Activated naive CD8-positive, alpha-beta T cell treated with anti-CD3 and anti-CD28 coated beads for 36 hours (primary cell): Measurements from ENCODE around the gene MTM1. TPM values are rescaled to one million over a fixed set of nuclear protein-coding genes. Genes with fewer than 3 reads are reported as not detected.

ENCODE experiments used
- DNase-seq: peaks from one replicate; pipeline ENCODE4 v3.0.0; 2021
- H3K27ac Mint-ChIP-seq: one replicate; pipeline ENCODE4 v1.8.0; 2022; ENCODE audit warnings: mild to moderate bottlenecking, moderate library complexity, mixed read lengths
- H3K27me3 Mint-ChIP-seq: one replicate; pipeline ENCODE4 v1.8.0; 2022; ENCODE audit warnings: mild to moderate bottlenecking, mixed read lengths
- H3K36me3 Mint-ChIP-seq: one replicate; pipeline ENCODE4 v1.8.0; 2021; ENCODE audit warnings: mild to moderate bottlenecking, mixed read lengths
- H3K4me1 Mint-ChIP-seq: one replicate; pipeline ENCODE4 v1.8.0; 2021; ENCODE audit warnings: mixed read lengths
- H3K4me3 Mint-ChIP-seq: one replicate; pipeline ENCODE4 v1.8.0; 2022; ENCODE audit warnings: mild to moderate bottlenecking, moderate library complexity, mixed read lengths
- H3K9me3 Mint-ChIP-seq: one replicate; pipeline ENCODE4 v1.8.0; 2022; ENCODE audit warnings: mixed read lengths
- total RNA-seq, 2 experiments: library from RNA; stranded (reverse); gene quantifications; one replicate each; pipeline ENCODE4 v1.2.3, GENCODE V29; 2021

The MTM1 gene
- total RNA-seq, 2 experiments from 2014 or later, result 11.6 to 12.8 TPM

DNA sequence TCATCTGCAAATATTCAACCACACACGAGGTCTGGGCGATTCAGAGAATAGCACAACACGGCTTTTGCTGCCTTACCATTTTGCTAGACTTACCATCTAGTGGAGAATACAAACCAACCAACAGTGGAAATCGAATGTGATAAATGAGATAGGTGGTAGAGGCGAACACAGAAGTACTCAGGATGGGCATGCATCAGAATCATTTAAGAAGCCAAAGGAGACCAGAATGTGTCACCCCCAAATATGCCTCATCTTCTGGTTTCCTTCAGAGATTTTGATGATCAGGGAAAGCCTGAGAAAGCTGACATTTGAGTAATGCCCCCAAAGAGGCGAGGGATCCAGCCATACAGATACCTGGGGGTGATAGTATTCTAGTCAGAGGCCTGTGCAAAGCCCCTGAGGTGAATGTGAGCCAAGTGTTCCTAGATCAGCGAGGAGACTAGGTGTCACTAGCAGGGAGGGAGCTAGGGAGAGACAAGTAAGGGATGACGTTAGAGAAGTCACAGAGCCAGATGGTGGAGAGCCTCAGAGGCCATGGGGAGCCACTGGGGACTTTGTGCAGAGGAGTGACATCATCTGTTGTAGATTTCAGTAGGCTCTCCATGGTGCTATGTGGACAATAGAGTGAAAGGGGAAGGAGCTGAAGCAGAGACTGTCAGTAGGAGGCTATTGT is 126.5 kb downstream of the MTM1 start:
- H3K4me1 Mint-ChIP-seq, result peaks cover 52% of the 10 kb centered on the region
- H3K9me3 Mint-ChIP-seq, result no peaks in the 10 kb centered on the region
- DNase-seq, result no peak
- peak overlapping the region; percentile 96 for H3K27ac Mint-ChIP-seq
- no peaks in the 10 kb centered on the region for H3K27me3 Mint-ChIP-seq
- peaks cover 23% of the 10 kb centered on the region for H3K36me3 Mint-ChIP-seq
- H3K4me3 Mint-ChIP-seq, result peak overlapping the region; percentile 75

DNA sequence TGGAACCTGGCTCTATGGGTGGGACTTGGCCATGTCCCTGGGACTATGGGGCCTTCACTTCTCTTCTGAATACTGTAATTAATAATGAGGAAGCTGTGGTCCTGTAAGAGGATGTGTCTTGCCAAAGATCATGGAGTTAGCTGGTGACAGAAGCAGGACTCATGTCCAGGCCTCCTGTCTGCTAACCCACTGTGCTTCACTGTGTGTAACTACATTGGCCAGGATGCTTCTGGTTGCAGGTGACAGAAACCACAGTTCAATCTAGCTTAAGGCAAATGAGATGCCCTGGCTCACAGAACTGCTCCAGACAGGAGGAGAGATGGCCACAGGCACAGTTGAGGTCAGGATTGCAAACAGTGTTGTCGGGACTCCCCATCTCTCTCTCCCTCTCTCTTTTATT is 127.9 kb downstream of the MTM1 start:
- Mint-ChIP-seq H3K27me3 (no peaks in the 10 kb centered on the region), H3K9me3 (no peaks in the 10 kb centered on the region), H3K27ac (peak overlapping the region; percentile 96), H3K4me1 (peaks cover 45% of the 10 kb centered on the region), H3K4me3 (peak overlapping the region; percentile 75), H3K36me3 (peaks cover 19% of the 10 kb centered on the region)
- no peak for DNase-seq

DNA sequence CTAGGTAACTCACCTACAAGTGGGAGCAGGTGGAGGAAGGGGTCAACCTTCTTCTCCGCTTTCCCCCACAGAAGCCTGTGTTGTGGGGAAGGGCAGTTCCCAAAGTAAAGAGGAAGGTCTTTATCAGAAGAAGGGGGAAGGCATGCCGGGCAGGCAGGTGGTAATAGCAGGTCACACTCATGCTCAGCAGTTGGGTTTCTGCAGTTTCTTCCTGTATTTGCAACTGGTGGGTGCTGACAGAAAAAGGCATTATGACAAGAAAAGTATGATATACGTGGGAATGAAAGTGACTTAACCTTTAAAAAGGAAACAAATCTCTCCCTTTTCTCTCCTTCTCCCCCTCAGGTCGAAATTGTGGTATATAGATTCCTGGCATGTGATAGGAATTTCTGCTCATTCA is 128.4 kb downstream of the MTM1 start:
- no peaks in the 10 kb centered on the region for H3K27me3 Mint-ChIP-seq
- peak overlapping the region; percentile 80 for H3K27ac Mint-ChIP-seq
- H3K4me3 Mint-ChIP-seq, result peak overlapping the region; percentile 53
- peaks cover 43% of the 10 kb centered on the region for H3K4me1 Mint-ChIP-seq
- no peaks in the 10 kb centered on the region for H3K9me3 Mint-ChIP-seq
- no peak for DNase-seq
- H3K36me3 Mint-ChIP-seq, result peaks cover 22% of the 10 kb centered on the region

DNA sequence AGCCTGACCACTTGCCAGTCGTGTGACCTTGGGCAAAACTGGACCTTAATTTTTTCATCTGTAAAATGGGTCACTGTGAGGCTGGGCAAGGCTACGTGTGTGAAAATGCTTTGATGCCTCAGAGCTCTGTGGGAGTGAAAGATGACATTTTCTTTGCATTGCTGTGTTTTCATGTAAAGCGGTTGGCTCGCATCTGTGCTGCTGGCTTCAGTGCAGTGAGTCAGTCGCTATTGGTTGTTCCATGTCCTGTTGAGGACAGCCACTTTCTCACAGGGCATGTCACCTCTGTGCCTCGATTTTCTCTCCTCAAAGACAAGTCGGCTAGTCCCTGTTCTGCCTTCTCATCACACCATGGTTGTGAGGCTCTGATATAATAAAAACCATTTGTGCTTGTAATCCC is 129.2 kb downstream of the MTM1 start:
- Mint-ChIP-seq H3K9me3 (no peaks in the 10 kb centered on the region), H3K36me3 (peaks cover 22% of the 10 kb centered on the region), H3K27me3 (no peaks in the 10 kb centered on the region), H3K27ac (peak overlapping the region; percentile 80), H3K4me3 (peak overlapping the region; percentile 25), H3K4me1 (peaks cover 39% of the 10 kb centered on the region)
- DNase-seq, result no peak

DNA sequence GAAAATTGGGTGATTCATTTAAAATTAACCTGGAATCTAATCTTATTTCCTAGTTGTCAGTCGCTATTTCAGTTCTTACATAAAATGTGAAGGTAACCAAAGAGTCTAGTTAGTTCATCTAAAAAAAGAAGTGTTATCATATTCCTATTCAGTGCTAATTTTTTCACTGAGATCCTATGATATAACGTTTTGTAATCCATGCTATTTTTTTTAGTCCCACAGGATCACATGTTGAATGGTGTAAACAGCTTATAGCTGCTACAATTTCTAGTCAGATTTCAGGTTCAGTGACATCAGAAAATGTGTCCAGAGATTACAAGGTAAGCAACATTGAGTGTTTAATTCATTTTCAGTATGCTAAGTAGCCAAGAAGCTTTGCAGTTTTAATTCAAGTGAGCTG is 130.6 kb downstream of the MTM1 start:
- Mint-ChIP-seq H3K9me3 (no peaks in the 10 kb centered on the region), H3K27me3 (no peaks in the 10 kb centered on the region), H3K36me3 (peaks cover 30% of the 10 kb centered on the region), H3K27ac (no peak overlapping the region), H3K4me3 (no peak overlapping the region), H3K4me1 (peaks cover 50% of the 10 kb centered on the region)
- DNase-seq, result no peak

DNA sequence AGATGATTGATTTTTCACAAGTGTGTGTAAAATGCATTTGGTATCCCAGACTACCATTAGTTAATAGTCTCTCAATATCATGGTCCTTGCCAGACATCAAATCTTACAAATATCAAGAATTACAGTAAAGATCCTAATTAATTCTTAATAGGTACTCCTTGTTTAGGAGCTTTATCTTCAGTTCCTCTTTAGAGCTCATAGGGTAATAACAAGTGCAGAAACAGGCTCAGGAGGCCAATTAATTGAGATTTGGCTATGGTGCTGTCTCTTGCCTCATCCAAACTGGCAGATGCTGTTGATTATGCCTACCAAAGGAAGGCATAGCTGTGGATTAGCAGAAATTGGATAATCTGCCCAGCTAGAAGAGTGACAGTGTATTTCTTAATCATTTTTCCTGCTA is 131.7 kb downstream of the MTM1 start:
- no peak for DNase-seq
- peaks cover 38% of the 10 kb centered on the region for H3K36me3 Mint-ChIP-seq
- H3K4me3 Mint-ChIP-seq, result no peak overlapping the region
- no peaks in the 10 kb centered on the region for H3K27me3 Mint-ChIP-seq
- H3K27ac Mint-ChIP-seq, result no peak overlapping the region
- peaks cover 5% of the 10 kb centered on the region for H3K9me3 Mint-ChIP-seq
- peaks cover 52% of the 10 kb centered on the region for H3K4me1 Mint-ChIP-seq

DNA sequence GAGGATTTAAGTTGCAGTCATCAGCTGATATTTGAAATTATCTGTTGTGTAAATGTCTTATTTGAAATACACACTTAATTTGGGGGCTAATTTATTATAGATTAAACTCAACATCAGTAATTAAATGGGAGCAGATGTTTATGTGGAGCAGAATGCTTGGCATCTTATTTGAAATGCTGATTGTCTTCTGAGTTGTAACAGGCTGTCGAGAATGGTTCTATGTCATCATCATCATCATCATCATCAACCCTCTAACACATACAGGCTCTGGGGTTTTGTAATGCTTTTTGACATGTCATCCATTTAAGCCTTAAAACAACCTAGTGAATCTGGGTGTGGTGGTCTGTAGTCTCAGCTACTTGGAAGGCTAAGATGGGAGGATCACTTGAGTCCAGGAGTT is 133.0 kb downstream of the MTM1 start:
- no peaks in the 10 kb centered on the region for H3K27me3 Mint-ChIP-seq
- peaks cover 36% of the 10 kb centered on the region for H3K36me3 Mint-ChIP-seq
- no peak overlapping the region for H3K4me3 Mint-ChIP-seq
- H3K27ac Mint-ChIP-seq, result no peak overlapping the region
- H3K9me3 Mint-ChIP-seq, result peaks cover 6% of the 10 kb centered on the region
- DNase-seq, result no peak
- H3K4me1 Mint-ChIP-seq, result peaks cover 46% of the 10 kb centered on the region

DNA sequence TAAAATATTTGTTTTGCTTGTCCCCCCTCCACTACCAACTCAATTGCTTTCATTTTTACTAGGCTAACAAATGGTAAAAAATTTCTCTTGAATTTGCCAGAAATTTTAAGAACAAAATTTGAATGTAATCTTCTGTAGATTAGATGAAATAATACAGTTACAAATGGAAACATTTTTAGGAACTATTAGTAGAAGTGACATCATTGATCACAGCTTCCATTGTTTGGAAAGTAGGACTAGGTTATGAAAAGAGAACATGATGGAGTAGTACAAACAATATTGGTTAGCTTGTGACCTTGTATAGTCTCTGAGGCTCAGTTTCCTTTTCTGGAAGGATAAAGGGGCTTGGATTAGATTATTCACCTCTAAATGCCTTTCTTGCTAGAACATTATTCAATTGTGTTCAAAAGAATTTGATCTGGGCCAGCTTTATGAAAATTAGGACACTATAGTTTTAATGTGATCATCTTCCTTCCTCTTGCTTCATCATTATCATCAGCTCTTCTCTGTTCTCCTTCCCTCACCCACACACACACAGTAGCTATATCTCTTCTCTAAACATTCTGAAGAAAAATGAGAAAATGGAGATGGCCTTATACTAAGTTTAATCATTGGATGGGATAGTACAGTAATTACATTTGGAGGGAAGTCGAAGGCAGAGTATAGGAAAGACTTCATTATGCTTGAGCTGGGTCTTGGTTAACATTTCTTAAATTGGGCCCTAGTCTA is 134.7 kb downstream of the MTM1 start:
- Mint-ChIP-seq H3K9me3 (peaks cover 6% of the 10 kb centered on the region), H3K27ac (peak overlapping the region; percentile 13)

DNA sequence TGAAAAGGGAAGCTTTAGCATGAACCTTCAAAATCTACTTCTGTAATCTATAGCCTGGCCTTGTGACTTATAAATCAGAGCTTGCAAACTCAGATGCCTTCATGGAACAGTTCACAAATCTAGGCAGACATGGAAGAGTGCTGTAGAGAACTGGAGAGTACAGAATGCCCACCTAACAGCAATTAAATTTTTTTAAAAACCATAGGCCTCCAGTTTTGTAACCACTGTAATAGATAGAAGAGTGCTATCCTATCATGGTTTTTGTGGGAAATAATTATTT is 135.2 kb downstream of the MTM1 start:
- Mint-ChIP-seq H3K9me3 (peaks cover 6% of the 10 kb centered on the region), H3K4me1 (peaks cover 40% of the 10 kb centered on the region), H3K27ac (no peak overlapping the region), H3K27me3 (no peaks in the 10 kb centered on the region), H3K36me3 (peaks cover 40% of the 10 kb centered on the region), H3K4me3 (no peak overlapping the region)
- no peak for DNase-seq

More for the DNA sequence above, 134.7 kb downstream of the MTM1 start:
- no peak for DNase-seq
- Mint-ChIP-seq H3K4me3 (no peak overlapping the region), H3K4me1 (peaks cover 37% of the 10 kb centered on the region), H3K27me3 (no peaks in the 10 kb centered on the region), H3K36me3 (peaks cover 40% of the 10 kb centered on the region)

DNA sequence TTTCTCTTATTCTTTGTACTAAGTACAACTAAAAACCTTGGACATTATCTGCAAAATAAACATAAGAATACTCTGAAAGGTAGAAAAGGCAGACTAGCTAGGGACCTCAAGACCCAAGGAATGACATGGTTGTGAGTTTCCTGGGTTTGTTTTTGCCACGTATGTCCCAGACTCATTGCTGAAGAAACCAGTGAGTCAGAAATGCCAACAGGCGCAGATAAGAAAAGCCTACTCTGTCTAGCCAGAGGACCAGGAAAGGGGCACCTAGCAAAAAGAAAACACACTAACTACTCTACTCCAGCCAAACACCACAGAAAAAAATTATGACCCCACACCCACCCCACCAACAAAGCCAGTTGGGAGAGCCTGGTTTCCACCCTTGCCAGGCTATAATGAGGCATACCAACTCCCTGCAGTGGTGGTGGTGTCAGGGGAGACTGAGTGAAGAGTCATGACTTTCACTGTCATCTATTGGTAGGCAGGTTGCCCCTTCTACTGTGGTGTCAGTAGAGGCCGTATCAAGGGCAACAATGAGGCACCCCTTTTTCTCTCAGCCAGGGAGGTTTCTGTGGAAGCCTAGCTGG is 135.7 kb downstream of the MTM1 start:
- no peak for DNase-seq
- H3K27ac Mint-ChIP-seq, result peak overlapping the region; percentile 65
- H3K4me1 Mint-ChIP-seq, result peaks cover 40% of the 10 kb centered on the region
- H3K36me3 Mint-ChIP-seq, result peaks cover 40% of the 10 kb centered on the region
- no peaks in the 10 kb centered on the region for H3K27me3 Mint-ChIP-seq
- H3K9me3 Mint-ChIP-seq, result peaks cover 6% of the 10 kb centered on the region
- no peak overlapping the region for H3K4me3 Mint-ChIP-seq

DNA sequence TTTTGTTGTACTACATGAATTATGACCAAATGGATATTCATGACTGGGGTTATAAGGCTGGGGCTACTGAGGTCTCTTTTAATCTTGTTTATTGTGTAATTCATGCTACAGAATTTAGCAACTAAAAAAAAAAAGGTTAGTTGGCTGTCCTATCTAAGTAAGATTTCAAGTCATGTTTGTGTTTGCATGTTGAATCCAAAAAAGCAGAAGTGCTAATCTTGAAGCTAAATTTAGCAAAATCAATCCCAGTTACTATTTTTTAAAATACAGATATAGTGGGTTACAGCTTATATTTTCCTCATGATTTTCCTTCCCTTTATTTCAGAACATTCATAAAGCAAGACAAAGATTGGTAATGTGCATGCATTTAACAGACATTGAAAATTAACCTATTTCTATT is 144.2 kb downstream of the MTM1 start:
- Mint-ChIP-seq H3K4me1 (peaks cover 40% of the 10 kb centered on the region), H3K4me3 (no peak overlapping the region), H3K27ac (peak overlapping the region; percentile 56), H3K27me3 (no peaks in the 10 kb centered on the region), H3K36me3 (peaks cover 10% of the 10 kb centered on the region), H3K9me3 (no peaks in the 10 kb centered on the region)
- DNase-seq, result no peak

DNA sequence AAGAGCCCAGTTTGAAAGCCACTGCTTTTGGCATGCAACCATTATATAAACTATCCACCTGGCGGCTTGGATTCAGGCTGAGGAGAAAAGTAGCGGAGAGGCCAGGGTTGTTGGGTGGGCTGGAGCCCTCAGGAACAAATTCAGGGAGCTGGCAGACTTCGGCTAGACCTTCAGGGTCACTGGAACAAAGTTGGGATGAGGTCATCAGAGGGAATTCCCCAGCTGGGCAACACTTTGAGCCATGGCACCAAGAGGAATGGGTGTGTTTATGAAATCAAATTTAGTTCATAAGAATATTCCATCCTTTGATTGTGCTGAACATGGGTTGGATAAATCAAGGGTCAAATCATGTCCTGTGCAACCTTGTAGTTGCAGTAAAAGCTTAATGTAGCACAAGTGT is 146.8 kb downstream of the MTM1 start:
- Mint-ChIP-seq H3K36me3 (peaks cover 3% of the 10 kb centered on the region), H3K27ac (no peak overlapping the region), H3K9me3 (no peaks in the 10 kb centered on the region), H3K4me1 (peaks cover 31% of the 10 kb centered on the region), H3K27me3 (no peaks in the 10 kb centered on the region), H3K4me3 (no peak overlapping the region)
- DNase-seq, result no peak

DNA sequence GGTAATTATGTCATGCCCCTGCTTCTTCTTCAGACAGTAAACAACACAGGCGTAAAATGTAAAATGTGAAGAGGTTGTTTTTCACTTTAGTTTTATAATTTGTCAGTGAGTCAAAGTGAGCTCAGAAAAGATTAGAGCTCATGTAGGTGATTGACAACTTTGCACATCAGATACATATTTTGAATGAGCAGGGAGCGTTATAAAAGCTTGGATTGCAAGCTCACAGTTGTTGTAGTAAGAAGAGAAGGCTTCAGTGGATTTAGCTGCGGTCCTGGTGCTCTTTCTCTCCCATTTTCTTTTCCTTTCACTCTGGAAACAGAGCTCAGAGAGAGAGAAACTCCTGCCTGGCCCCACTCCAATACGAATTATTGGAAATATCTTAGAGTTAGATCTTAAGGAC is 151.2 kb downstream of the MTM1 start:
- H3K36me3 Mint-ChIP-seq, result peaks cover 17% of the 10 kb centered on the region
- no peaks in the 10 kb centered on the region for H3K27me3 Mint-ChIP-seq
- H3K4me3 Mint-ChIP-seq, result no peak overlapping the region
- DNase-seq, result no peak
- no peaks in the 10 kb centered on the region for H3K9me3 Mint-ChIP-seq
- H3K27ac Mint-ChIP-seq, result no peak overlapping the region
- peaks cover 14% of the 10 kb centered on the region for H3K4me1 Mint-ChIP-seq
